GM21576 (cell line): ENCODE measurements around the gene BRD4.
"Not testable (repeated sequence)": the region's sequence is repeated elsewhere in the genome, so short reads cannot be mapped to it uniquely, and the experiment has no call there.

Source experiments
- ATAC-seq: cut with Tn5 transposase; IDR thresholded peaks from one replicate; pipeline ENCODE4 v1.9.1; 2021; ENCODE audit warnings: mild to moderate bottlenecking, moderate library complexity; ENCODE audit not compliant: unreplicated experiment

The BRD4 gene

GRCh38 chr19:15332311-15332996 lies at the start of gene BRD4:
Gene BRD4 (minus strand): TSS chr19:15332539. CDS start chr19:15273099, 59,440 bp downstream.
- peak; percentile 40 for ATAC-seq

GRCh38 chr19:15381864-15382263 lies 49.5 kb upstream of the BRD4 start:
- no peak for ATAC-seq

GRCh38 chr19:15381429-15381828 lies 49.1 kb upstream of the BRD4 start:
- no peak for ATAC-seq

- peak; percentile 21 for ATAC-seq
Observed at GRCh38 chr19:15379999-15380647, 47.8 kb upstream of the BRD4 start.

DNA sequence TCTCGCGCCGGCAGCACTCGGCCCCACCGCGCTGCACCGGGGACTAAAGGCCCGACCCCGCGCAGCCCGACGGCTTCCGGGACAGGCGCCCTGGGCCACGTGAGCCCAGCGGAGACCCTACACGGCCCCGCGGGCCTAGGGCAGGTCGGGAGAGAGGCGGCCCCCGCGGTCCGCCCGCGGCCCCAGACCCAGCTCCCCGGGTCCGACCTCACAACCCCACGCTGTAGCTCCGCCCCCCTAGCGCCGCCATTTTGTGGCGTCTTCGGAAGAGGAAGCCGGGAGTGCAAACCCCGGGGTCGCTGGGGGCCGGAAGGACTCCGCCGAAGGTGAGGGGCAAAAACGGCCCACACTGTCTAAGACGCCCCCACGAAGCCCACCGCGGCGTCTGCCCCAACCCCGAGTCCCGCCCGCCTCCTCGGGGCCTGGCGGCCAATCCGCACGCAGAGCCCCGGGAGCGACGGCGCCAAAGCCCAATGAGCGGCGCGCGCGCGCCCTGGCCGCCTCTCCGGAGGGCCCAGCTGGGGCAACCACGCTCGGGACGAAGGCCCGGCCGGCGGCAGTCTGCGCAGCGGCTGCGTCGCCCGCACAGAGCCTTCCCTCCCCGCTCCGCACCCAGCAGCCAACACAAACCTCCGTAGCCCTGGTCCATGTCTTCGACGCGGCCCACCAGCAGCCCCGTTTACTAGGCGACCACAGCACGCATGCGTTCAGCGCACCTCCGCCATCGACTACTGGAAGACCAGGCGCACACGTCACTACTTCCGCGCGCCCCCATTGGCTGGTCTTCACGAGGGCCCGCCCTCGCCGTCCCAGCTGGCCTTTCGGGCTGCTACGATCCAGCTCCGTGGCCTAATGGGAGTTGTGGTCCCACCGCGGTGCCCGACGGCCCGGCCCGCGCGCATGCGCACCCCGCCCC lies 47.0 kb upstream of the BRD4 start, which contains the start of gene AKAP8:
Gene AKAP8, minus strand, starts transcription at position 705 of the 916 bp plus-strand sequence. Its CDS starts 56 bp downstream, at position 649.
- ATAC-seq: peak; percentile 83

GRCh38 chr19:15378534-15379082 lies 46.3 kb upstream of the BRD4 start:
- ATAC-seq: no peak

DNA sequence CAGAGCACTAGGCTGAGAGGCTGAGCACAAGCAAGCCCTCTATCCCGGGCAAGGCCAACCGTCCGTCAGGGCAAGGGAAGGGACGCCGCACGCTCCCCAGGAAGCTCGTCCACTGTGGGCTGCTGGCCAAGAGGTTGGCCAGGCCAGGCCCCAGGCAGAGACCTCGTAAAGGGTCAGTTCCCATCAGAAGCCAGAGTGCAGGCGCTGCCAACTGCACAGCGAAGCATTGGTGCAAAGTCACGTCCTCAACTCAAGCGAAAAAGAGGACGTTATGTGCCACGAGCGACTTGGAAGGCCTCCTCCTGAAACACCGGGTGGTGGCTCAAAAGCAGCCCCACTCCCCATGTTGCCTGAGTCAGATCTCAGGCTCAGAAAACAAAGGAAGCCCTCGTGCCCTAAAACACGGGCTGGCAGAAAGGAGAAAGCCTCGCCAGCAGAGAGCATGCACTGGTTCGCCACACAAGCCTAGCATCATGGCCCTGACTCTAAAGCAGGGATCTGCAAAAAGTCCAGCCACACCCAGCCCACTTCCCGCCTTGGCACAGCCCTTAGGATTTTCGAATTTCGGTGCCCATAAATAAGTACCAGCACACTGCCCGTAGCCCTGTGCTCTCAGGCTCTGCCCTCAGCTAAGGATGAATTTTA lies 42.6 kb upstream of the BRD4 start:
- no peak for ATAC-seq

- ATAC-seq: no peak
Observed at GRCh38 chr19:15374105-15374651, 41.8 kb upstream of the BRD4 start.

- no peak for ATAC-seq
Observed at GRCh38 chr19:15373644-15374043, 41.3 kb upstream of the BRD4 start.

- no peak for ATAC-seq
Observed at GRCh38 chr19:15372891-15373301, 40.6 kb upstream of the BRD4 start.

- ATAC-seq: no peak
Observed at GRCh38 chr19:15372470-15372869, 40.1 kb upstream of the BRD4 start.

GRCh38 chr19:15371786-15372380 lies 39.5 kb upstream of the BRD4 start:
- no peak for ATAC-seq

- no peak for ATAC-seq
Observed at GRCh38 chr19:15371119-15371518, 38.8 kb upstream of the BRD4 start.

DNA sequence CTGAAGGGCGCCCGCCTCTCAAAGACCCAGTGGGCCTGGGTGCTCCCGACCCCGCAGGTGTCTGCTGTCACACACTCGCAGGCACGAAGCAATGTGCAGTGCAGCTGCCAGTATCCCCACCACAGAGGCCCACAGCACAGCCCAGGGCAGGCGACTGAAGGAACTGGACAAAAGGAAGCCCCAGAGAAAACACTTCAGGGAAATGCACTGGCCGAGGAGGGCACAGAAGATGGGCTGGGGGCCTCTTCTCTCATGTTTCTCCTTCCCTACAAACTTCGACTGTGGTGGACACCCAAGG lies 37.2 kb upstream of the BRD4 start:
- ATAC-seq: no peak

- ATAC-seq: no peak
Observed at GRCh38 chr19:15368798-15369593, 36.7 kb upstream of the BRD4 start.

DNA sequence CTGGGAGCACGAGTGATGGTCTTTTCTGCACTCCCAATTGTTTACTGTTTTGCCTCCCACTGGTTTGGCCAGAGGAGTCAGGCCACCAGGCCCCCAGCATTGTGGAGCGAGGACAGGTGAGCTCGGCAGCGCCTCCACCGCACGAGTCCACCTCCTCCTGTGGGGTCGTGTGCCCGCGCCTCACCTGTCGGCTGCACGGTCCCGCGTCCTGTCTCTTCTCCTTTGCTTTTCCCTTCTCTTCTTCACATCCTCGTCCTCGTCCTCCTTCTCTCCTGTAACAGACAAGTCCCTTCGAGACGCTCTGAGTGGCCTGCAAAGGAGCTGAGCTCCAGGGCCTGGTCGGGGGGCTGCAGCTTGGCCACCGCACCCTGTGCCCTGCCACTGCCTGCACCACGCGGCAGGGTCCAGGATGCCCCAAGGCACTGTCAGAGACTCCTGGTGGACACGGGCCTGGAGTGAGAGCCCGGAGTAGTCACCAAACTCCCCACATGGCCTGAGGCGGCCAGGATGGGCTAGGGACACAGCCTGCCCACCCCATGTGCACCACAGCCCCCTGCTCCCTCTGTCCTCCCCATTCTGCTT lies 35.8 kb upstream of the BRD4 start:
- no peak for ATAC-seq

- no peak for ATAC-seq
Observed at GRCh38 chr19:15367439-15367838, 35.1 kb upstream of the BRD4 start.

DNA sequence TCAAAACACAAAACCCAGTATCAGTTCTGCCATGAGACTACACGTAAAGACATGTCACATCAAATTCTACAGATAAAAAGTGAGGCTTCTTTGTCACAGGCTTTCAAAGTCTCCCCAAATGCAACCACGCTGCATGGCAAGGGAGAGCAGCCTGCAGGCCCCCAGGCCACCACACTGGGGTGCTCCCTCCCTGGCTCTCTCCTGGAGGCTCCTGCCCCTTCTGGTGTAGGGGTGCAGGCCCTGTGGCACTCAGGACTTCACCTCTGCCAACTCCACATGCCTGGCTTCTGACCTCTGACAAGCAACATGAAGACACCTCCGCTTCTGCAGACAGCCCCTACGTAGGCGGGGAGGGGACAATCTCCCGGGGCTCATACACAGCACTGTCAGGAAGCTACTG lies 32.9 kb upstream of the BRD4 start:
- no peak for ATAC-seq

DNA sequence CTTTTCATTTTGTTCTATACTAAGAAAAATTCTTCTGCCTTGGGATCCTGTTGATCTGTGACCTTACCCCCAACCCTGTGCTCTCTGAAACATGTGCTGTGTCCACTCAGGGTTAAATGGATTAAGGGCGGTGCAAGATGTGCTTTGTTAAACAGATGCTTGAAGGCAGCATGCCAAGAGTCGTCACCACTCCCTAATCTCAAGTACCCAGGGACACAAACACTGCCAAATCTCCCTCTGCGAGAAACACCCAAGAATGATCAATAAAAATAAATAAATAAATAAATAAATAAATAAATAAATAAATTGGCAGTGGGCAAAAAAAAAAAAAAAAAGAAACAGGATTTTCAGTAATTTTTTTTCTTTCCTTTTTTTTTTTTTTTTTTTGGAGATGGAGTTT lies 31.5 kb upstream of the BRD4 start:
- not testable (repeated sequence) for ATAC-seq
